NCI-H2029 treated with DMSO at 0.1 percent for 48 hours (cell line): ENCODE data around the gene B3GAT3.
"Not testable (repeated sequence)": the region's sequence is repeated elsewhere in the genome, so short reads cannot be mapped to it uniquely, and the experiment has no call there.

Experiments used
- DNase-seq: peaks from one replicate; lab custom pipeline; 2025; lab: John Stamatoyannopoulos, UW

The B3GAT3 gene

DNA sequence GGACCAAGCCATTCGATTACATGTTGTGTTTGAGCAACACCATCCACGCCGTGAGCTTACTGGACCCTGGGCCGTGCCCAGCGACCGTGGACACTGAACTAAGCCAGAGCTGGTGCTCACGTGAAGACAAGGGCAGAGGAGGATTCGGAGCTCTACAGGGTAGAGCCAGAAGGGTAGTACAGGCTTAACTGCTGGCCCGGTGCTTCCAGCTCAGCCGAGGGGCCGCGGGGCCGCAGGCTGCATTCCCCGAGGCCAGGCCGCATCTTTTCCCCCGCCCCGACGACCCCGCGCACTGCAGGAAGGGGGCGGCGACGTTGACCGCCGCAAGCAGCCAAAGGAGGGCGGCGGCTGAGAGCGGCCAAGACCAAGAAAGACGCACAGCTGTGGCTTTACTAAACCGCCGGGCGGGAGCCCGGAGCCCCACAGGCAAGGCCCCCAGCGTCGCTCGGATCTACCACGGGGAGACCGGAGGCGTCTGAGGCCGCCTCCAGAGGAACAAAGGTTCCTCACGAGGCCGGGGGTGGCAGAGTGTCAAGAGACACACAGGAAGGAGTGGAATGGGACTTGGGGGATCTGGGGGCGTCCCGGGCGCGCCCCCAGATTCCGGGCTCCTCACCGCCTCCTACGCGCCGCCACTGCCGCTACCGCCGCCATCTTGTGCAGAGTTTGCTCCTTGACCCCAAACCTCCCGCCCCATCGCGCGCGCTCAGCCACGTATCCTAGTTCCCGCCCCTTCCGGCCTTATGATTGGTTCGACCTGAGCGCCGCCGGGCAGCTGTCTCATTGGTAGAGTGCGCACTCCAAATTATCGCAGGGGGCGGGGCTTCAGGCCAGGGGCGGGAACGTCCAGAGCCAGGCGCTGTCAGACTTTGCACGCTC is 24.4 kb upstream of the B3GAT3 start, which contains the start of gene GANAB:
GANAB (minus strand) TSS at position 668 of the 879 bp plus-strand sequence; CDS start at position 654, 14 bp downstream.
- DNase-seq, result peak; percentile 92

DNA sequence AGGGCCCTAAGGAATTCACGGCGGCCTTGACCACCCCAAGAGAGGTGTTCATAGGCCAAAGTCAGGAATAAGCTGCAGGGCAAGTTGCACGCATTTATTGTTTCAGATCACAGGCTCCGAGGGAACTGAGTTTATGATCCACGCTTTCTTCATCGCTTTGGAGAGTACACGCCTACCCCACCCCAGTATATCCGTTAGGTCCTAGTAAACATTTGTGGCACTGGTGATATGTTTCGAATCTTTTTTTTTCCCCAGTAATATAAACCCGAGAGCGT is 23.8 kb upstream of the B3GAT3 start:
- no peak for DNase-seq

DNA sequence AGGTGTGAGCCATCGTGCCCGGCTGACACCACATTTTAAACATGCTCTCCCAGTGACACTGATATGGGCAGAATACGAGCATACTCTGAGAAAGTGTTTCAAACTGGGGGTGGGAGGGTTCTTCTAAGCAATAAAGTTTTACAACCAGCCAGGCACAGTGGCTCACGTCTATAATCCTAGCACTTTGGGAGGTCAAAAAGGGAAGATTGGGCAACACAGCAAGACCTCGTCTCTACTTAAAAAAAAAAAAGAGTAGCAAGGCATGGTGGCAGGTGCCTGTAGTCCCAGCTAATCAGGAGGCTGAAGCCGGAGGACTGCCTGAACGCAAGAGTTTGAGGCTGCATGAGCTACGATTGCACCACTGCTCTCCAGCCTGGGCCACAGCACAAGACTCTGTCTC is 22.4 kb upstream of the B3GAT3 start:
- DNase-seq, result no peak

DNA sequence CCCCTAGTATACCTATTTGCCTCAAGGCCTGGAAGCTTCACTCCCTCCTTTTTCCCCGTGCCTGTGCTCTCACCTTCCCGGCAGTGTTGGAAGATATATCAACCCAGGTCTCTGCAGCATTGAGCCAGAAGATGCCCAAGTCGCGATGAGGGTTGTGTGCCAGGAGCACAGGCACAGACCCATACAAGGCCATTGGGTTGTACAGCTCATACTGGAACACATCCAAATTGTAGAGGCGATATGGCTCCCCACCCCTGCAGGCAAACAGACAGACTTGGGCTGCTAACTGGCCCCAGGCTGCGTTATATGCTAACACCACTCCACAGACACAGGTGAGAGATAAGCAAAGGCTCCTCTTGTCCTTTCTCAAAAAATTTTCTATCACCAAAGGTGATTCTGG is 10.7 kb upstream of the B3GAT3 start:
- DNase-seq, result no peak

DNA sequence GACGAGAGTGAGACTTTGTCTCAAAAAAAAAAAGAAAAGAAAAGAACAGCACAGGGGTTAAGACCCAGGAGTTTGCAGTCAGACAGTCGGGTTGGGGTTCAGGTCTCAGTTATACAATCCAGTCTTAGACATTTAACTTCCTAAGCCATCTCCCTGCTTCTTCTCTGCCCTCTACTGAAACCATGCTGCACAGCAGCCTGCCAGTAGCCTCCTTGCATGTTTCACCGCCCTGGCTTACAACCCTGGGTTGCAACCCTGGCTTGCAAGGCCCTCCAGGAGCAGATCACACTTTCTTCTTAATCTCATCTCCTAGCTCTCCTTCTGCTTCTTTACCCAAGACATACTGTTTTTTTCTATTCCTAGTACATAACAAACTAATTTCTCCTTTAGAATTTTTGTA is 5.9 kb upstream of the B3GAT3 start:
- DNase-seq, result no peak

GRCh38 chr11:62622476-62623089 is 797 bp upstream of the B3GAT3 start:
- DNase-seq, result no peak

DNA sequence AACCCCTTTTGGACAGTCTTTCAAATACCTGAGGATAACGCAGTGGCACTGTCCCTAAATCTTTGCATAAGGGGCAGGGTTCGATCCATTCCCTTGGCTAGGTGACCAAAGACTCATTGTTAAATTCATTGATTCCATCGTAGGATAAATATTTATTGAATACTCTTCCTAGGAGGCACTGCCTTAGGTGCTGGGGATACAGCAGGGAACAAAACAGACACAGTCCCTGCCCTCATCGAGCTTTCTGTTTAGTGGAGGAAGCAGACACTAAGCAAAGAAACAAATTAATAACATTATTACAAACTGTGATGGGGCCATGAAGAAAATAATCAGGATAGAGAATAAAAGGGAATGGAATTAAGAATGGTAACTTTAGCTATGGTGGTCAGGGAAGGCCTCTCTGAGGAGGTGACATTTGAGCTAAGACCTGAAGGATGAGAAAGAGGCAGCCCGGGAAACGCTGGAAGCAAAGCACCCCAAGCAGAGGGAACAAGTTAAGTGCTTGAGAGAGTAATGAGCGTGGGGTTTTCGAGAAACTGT is 689 bp downstream of the B3GAT3 start:
- no peak for DNase-seq

GRCh38 chr11:62616957-62617356 is 4.8 kb downstream of the B3GAT3 start:
- not testable (repeated sequence) for DNase-seq

GRCh38 chr11:62615521-62615920 is 6.3 kb downstream of the B3GAT3 start:
- no peak for DNase-seq

- no peak for DNase-seq
Observed at GRCh38 chr11:62614275-62614674, 7.5 kb downstream of the B3GAT3 start.

DNA sequence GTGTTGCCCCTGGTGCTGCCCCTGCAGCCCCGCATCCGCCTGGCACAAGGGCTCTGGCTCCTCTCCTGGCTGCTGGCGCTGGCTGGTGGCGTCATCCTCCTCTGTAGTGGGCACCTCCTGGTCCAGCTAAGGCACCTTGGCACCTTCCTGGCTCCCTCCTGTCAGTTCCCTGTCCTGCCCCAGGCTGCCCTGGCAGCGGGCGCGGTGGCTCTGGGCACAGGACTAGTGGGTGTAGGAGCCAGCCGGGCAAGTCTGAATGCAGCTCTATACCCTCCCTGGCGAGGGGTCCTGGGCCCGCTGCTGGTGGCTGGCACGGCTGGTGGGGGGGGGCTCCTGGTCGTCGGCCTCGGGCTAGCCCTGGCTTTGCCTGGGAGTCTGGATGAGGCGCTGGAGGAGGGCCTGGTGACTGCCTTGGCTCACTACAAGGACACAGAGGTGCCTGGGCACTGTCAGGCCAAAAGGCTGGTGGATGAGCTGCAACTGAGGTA is 8.5 kb downstream of the B3GAT3 start:
- no peak for DNase-seq

- DNase-seq, result peak; percentile 49
Observed at GRCh38 chr11:62612366-62613290, 9.2 kb downstream of the B3GAT3 start, which contains the start of the genes EML3 and ROM1. Gene EML3 (minus strand): TSS chr11:62612775. CDS start chr11:62612457, 318 bp downstream. Gene ROM1 (plus strand): TSS chr11:62613257. CDS start chr11:62613282, 25 bp downstream.

GRCh38 chr11:62611705-62612365 is 10.0 kb downstream of the B3GAT3 start:
- DNase-seq, result peak; percentile 39

- DNase-seq, result no peak
Observed at GRCh38 chr11:62610814-62611704, 10.7 kb downstream of the B3GAT3 start.

- no peak for DNase-seq
Observed at GRCh38 chr11:62610403-62610802, 11.4 kb downstream of the B3GAT3 start.

GRCh38 chr11:62608776-62609175 is 13.0 kb downstream of the B3GAT3 start:
- no peak for DNase-seq

DNA sequence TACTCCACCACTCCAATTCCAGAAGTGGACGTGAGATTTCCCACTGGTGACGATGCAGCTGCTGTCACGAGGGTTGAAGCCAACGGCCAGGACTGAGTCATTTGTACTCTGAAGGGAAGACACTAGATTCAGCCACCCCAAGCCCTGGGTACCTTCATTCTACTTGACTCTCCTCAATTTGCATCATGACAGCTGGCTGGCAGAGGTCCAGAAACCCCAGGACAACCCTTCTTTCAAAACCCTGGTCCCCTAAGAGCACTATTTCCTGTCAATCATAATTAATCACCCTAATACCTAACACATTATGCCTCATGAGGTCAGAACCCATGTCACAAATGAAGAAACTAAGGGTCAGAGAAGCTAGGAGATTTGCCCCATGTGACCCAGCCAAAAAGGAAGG is 14.1 kb downstream of the B3GAT3 start:
- DNase-seq, result no peak

DNA sequence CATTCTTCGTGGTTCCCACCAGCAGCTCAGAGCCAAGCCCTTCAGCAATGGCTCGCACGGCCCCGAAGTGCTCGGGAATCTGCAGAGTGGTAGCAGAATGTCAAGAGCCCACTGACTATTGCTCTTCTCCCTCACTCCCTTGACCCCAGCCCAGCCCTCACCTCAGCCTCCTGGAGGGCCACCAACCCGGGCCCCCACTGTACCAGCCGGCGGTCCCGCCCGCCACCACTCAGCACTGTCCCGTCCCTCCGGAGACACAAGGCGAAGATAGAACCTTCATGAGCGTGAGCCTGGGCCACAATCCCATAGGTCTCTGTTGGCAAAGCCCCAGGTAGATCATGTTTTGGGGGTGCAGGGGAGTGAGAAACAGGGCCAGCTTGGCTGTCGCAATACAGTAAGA is 15.9 kb downstream of the B3GAT3 start:
- DNase-seq, result no peak

GRCh38 chr11:62605467-62605866 is 16.3 kb downstream of the B3GAT3 start:
- no peak for DNase-seq

GRCh38 chr11:62604460-62605120 is 17.2 kb downstream of the B3GAT3 start:
- no peak for DNase-seq
